HepG2 (cell line): ENCODE results near the gene TSACC. TPM values are rescaled to one million over a fixed set of nuclear protein-coding genes. Genes with fewer than 3 reads are reported as not detected.

Experiments used
- EP300 ChIP-seq, 3 experiments: sonication (generic) in 1 of 3; formaldehyde crosslinking in 1 of 3; IDR thresholded peaks; 2 replicates each; pipeline versions ENCODE4 v1.5.1 to v1.6.1; 2011 to 2020; ENCODE audit warnings: low read depth in 2 of 3, low read length in 2 of 3, borderline replicate concordance in 1 of 3, improper control_type of control experiment in 1 of 3, mild to moderate bottlenecking in 1 of 3, missing genetic modification reagents in 1 of 3, moderate library complexity in 1 of 3
- KLF11 ChIP-seq: IDR thresholded peaks from 2 replicates; pipeline ENCODE4 v1.6.1; 2016; ENCODE audit warnings: missing compliant biosample characterization
- MYNN ChIP-seq: sonication (generic); formaldehyde crosslinking; IDR thresholded peaks from 2 replicates; pipeline ENCODE4 v1.4.0; 2020; ENCODE audit warnings: mild to moderate bottlenecking, low read depth, missing genetic modification reagents
- NFIB ChIP-seq: sonication (generic); formaldehyde crosslinking; IDR thresholded peaks from 2 replicates; pipeline ENCODE4 v1.9.0; 2021; ENCODE audit warnings: missing genetic modification reagents, mild to moderate bottlenecking, borderline replicate concordance
- NFYC ChIP-seq: IDR thresholded peaks from 2 replicates; pipeline ENCODE4 v1.6.1; 2016; ENCODE audit warnings: missing genetic modification reagents, missing compliant biosample characterization
- PHF5A ChIP-seq: IDR thresholded peaks from one replicate; pipeline ENCODE4 v1.6.1; 2018; ENCODE audit warnings: low read depth, missing genetic modification reagents; ENCODE audit not compliant: unreplicated experiment
- POLR2AphosphoS5 ChIP-seq: IDR thresholded peaks from 2 replicates; pipeline ENCODE4 v1.6.1; 2012; ENCODE audit warnings: low read depth, low read length
- RARA ChIP-seq: IDR thresholded peaks from 2 replicates; pipeline ENCODE4 v1.6.1; 2016; ENCODE audit warnings: missing genetic modification reagents, missing compliant biosample characterization
- SP5 ChIP-seq: IDR thresholded peaks from 2 replicates; pipeline ENCODE4 v1.6.1; 2016; ENCODE audit warnings: low read depth, borderline replicate concordance
- TBX3 ChIP-seq: fragments of 450-650 bp; IDR thresholded peaks from 2 replicates; pipeline ENCODE4 v1.6.1; 2017; ENCODE audit warnings: antibody characterized with exemption, mild to moderate bottlenecking, inconsistent platforms, borderline replicate concordance
- ZNF382 ChIP-seq: sonication (generic); formaldehyde crosslinking; IDR thresholded peaks from 2 replicates; pipeline ENCODE4 v1.5.0; 2020; ENCODE audit warnings: missing genetic modification reagents, mild to moderate bottlenecking, borderline replicate concordance
- ZNF619 ChIP-seq: sonication (generic); formaldehyde crosslinking; IDR thresholded peaks from 2 replicates; pipeline ENCODE4 v1.4.0; 2020; ENCODE audit warnings: mild to moderate bottlenecking, missing genetic modification reagents
- polyA plus RNA-seq, 8 experiments: library from polyadenylated mRNA; depleted of rRNA in 3 of 8; stranded (reverse) in 7 of 8; unstranded in 1 of 8; fragments of >200 nt; fragmentation: Illumina TruSeq in 4 of 8; extraction: Trizol in 4 of 8; gene quantifications; 2 replicates each; pipeline versions ENCODE4 v1.2.1 to v1.2.3, GENCODE V29; 2011 to 2016; ENCODE audit warnings: low read depth in 4 of 8, missing spikeins in 1 of 8, mixed read lengths in 1 of 8; ENCODE audit not compliant: insufficient read depth in 1 of 8
- total RNA-seq, 5 experiments: library from RNA; depleted of rRNA; stranded (reverse); fragments of >200 nt; fragmentation: Illumina TruSeq; extraction: Trizol; gene quantifications; 2 replicates each; pipeline ENCODE4 v1.2.3, GENCODE V29; 2016; ENCODE audit warnings: low read depth in 1 of 5
- TF ChIP-seq, protein P1 (sequence below): sonication (generic); formaldehyde crosslinking; IDR thresholded peaks from 2 replicates; pipeline ENCODE4 v1.4.0; 2020; ENCODE audit warnings: missing genetic modification reagents
- TF ChIP-seq, protein P2 (sequence below): sonication (generic); formaldehyde crosslinking; IDR thresholded peaks from 2 replicates; pipeline ENCODE4 v1.5.0; 2020; ENCODE audit warnings: mild to moderate bottlenecking, missing genetic modification reagents, borderline replicate concordance
- TF ChIP-seq, protein P3 (sequence below): sonication (generic); formaldehyde crosslinking; IDR thresholded peaks from 2 replicates; pipeline ENCODE4 v1.8.0; 2022; ENCODE audit warnings: missing genetic modification reagents, mild to moderate bottlenecking, moderate library complexity, borderline replicate concordance
- TF ChIP-seq, protein P4 (sequence below): fragments of 450-650 bp; IDR thresholded peaks from 2 replicates; pipeline ENCODE4 v1.6.1; 2017; ENCODE audit warnings: mild to moderate bottlenecking

Gene TSACC
- total and polyA plus RNA-seq, 2 of the 13 experiments (the other 11 are each of a cell fraction or from before 2014, with no cell fraction given) = 1.5 to 2.6 TPM

DNA sequence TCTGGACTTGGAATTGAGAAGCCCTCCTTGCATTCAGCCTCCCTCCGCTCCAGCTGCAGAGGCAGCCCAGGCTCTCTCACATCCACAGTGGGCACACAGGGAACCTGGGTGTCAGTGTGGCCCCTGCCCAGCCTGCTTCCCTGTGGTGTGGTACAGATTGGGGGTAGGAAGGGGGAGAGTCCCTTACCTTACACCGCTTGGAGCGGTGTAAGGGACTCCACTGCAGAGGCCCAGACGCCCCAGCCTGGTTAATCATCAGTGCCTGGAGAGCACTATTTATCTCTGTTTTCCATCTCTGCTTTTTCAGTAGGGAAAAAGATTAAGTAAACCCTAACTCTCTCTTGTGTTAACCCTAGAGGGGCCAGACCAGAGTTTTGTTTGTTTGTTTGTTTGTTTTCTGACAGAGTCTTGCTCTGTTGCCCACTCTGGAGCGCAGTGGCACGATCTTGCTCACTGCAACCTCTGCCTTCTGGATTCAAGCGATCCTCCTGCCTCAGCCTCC is 29.9 kb downstream of the TSACC start (continued):
- TF ChIP-seq, protein P1, sequence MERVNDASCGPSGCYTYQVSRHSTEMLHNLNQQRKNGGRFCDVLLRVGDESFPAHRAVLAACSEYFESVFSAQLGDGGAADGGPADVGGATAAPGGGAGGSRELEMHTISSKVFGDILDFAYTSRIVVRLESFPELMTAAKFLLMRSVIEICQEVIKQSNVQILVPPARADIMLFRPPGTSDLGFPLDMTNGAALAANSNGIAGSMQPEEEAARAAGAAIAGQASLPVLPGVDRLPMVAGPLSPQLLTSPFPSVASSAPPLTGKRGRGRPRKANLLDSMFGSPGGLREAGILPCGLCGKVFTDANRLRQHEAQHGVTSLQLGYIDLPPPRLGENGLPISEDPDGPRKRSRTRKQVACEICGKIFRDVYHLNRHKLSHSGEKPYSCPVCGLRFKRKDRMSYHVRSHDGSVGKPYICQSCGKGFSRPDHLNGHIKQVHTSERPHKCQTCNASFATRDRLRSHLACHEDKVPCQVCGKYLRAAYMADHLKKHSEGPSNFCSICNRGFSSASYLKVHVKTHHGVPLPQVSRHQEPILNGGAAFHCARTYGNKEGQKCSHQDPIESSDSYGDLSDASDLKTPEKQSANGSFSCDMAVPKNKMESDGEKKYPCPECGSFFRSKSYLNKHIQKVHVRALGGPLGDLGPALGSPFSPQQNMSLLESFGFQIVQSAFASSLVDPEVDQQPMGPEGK (CRISPR knock-in tag) = peak; percentile 58; the same call in 1 of the 2 replicates
- TF ChIP-seq MYNN (CRISPR knock-in tag) (no peak), RARA (CRISPR knock-in tag) (0 out of 2 replicates have a peak, but pooled peaks have one; percentile 18), EP300 (IDR thresholded peaks at IDR 0.05; ENCODE audit: low read depth in 2 of 2, low read length in 2 of 2) (0 out of 4 replicates have a peak, but pooled peaks of 1 of the 2 experiments have one; percentile 31), EP300 (CRISPR knock-in tag; IDR thresholded peaks at IDR 0.05; ENCODE audit: borderline replicate concordance) (no peak), ZNF382 (CRISPR knock-in tag) (no peak), NFYC (CRISPR knock-in tag) (no peak), TBX3 (no peak), PHF5A (CRISPR knock-in tag) (no peak), ZNF619 (CRISPR knock-in tag) (no peak), SP5 (no peak), KLF11 (CRISPR knock-in tag) (no peak), POLR2AphosphoS5 (peak; percentile 78), NFIB (no peak)
- TF ChIP-seq, protein P2, sequence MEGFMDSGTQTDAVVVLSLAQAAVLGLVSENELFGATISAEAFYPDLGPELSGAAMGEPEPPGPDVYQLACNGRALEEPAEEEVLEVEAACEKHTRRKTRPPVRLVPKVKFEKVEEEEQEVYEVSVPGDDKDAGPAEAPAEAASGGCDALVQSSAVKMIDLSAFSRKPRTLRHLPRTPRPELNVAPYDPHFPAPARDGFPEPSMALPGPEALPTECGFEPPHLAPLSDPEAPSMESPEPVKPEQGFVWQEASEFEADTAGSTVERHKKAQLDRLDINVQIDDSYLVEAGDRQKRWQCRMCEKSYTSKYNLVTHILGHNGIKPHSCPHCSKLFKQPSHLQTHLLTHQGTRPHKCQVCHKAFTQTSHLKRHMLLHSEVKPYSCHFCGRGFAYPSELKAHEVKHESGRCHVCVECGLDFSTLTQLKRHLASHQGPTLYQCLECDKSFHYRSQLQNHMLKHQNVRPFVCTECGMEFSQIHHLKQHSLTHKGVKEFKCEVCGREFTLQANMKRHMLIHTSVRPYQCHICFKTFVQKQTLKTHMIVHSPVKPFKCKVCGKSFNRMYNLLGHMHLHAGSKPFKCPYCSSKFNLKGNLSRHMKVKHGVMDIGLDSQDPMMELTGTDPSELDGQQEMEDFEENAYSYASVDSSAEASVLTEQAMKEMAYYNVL (CRISPR knock-in tag) = no peak
- TF ChIP-seq, protein P3, sequence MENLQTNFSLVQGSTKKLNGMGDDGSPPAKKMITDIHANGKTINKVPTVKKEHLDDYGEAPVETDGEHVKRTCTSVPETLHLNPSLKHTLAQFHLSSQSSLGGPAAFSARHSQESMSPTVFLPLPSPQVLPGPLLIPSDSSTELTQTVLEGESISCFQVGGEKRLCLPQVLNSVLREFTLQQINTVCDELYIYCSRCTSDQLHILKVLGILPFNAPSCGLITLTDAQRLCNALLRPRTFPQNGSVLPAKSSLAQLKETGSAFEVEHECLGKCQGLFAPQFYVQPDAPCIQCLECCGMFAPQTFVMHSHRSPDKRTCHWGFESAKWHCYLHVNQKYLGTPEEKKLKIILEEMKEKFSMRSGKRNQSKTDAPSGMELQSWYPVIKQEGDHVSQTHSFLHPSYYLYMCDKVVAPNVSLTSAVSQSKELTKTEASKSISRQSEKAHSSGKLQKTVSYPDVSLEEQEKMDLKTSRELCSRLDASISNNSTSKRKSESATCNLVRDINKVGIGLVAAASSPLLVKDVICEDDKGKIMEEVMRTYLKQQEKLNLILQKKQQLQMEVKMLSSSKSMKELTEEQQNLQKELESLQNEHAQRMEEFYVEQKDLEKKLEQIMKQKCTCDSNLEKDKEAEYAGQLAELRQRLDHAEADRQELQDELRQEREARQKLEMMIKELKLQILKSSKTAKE = no peak
- TF ChIP-seq, protein P4, sequence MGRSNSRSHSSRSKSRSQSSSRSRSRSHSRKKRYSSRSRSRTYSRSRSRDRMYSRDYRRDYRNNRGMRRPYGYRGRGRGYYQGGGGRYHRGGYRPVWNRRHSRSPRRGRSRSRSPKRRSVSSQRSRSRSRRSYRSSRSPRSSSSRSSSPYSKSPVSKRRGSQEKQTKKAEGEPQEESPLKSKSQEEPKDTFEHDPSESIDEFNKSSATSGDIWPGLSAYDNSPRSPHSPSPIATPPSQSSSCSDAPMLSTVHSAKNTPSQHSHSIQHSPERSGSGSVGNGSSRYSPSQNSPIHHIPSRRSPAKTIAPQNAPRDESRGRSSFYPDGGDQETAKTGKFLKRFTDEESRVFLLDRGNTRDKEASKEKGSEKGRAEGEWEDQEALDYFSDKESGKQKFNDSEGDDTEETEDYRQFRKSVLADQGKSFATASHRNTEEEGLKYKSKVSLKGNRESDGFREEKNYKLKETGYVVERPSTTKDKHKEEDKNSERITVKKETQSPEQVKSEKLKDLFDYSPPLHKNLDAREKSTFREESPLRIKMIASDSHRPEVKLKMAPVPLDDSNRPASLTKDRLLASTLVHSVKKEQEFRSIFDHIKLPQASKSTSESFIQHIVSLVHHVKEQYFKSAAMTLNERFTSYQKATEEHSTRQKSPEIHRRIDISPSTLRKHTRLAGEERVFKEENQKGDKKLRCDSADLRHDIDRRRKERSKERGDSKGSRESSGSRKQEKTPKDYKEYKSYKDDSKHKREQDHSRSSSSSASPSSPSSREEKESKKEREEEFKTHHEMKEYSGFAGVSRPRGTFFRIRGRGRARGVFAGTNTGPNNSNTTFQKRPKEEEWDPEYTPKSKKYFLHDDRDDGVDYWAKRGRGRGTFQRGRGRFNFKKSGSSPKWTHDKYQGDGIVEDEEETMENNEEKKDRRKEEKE = no peak
